GM21423 (cell line): ENCODE results near the gene OBP2B.
"Not testable (repeated sequence)": the region's sequence is repeated elsewhere in the genome, so short reads cannot be mapped to it uniquely, and the experiment has no call there.

ENCODE experiments used
- ATAC-seq: cut with Tn5 transposase; IDR thresholded peaks from one replicate; pipeline ENCODE4 v1.9.1; 2021; ENCODE audit warnings: mild to moderate bottlenecking, moderate library complexity; ENCODE audit not compliant: unreplicated experiment

Gene OBP2B

GRCh38 chr9:133169687-133170086 lies 39.4 kb downstream of the OBP2B start:
- ATAC-seq = not testable (repeated sequence)

GRCh38 chr9:133169102-133169501 lies 39.9 kb downstream of the OBP2B start:
- no peak for ATAC-seq

- no peak for ATAC-seq
Measured at GRCh38 chr9:133168432-133168831, 40.6 kb downstream of the OBP2B start.

- ATAC-seq = no peak
Measured at GRCh38 chr9:133167769-133168168, 41.3 kb downstream of the OBP2B start.

DNA sequence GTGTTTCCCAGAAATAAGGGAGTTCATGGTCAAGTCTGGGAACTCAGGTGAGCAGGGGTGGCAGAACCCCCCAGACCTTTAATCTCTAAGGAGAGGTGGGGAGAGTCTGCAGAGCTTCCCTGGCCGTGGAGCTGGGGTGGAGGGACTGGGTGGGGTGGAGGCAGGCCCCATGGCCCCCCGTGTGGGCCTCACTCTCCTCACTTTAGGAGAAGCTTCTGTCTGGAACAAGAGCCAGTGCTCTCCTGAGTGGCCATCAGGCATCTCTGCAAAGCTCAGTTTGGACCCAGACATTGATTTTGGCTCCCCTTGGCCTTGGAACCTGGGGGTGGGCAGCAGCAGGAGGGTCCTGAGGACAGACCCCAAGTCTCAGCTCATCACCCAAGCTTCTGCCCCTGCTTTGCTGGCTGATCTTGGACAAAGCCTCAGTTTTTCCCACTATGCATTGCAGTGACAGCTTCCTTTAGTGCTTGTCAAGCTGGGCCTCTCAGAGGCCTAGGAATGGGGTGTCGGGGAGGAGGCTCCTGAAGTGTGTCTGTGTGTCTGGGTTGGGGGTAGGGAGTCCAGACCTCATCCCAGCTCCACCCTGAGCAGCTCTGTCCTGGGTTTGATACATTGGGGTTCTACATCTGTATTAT lies 41.8 kb downstream of the OBP2B start:
- ATAC-seq = no peak

- no peak for ATAC-seq
Measured at GRCh38 chr9:133166392-133166791, 42.7 kb downstream of the OBP2B start.

DNA sequence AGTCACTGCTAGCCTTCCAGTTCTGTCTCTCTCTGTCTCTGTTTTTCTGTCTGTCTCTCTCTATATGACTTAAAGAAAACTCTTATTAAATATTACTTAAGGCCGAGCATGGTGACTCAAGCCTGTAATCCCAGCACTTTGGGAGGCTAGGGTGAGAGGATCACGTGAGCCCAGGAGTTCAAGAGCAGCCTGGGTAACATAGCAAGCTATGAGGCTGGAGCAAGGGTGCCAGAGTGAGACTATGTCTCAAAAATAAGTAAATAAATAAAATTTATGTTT lies 43.7 kb downstream of the OBP2B start:
- ATAC-seq = no peak

- no peak for ATAC-seq
Measured at GRCh38 chr9:133164191-133164590, 44.9 kb downstream of the OBP2B start.

DNA sequence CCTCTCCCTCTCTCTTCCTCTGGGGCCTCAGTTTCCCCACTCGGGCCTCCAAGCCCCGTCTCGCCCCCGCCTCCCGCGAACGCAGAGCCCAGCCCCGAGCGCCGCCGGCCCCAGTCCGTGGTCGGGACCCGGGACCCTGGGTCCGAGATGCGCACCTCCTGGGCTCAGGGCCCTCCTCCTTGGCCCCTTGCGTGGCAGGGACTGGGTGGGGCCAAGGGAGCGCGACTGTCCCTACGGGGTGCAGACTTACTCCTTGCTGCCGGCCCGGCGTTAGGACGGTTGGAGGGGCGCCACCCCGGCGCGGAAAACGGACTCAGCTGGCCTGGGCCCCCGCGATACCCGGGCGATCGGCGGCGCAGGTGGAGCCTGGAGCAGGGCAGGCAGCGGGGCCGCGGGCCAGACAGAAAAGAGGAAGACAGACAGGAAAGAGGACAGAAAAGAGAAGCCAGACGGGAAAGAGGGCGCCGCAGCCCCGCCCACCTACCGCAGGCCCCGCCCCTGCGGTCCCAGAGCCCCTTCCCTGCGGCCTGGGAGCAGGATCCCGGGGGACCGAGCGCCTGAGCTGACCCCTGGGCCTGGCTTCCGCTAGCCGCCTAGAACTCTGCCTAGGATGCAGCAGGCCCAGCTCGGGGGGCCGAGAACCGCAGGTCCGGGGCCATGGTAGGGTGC lies 45.4 kb downstream of the OBP2B start, which contains the start of gene GBGT1:
TSS of gene GBGT1 (minus strand) at position 411 of the 669 bp plus-strand sequence. CDS start 1,502 bp downstream, outside the sequence.
- peak; percentile 57 for ATAC-seq

DNA sequence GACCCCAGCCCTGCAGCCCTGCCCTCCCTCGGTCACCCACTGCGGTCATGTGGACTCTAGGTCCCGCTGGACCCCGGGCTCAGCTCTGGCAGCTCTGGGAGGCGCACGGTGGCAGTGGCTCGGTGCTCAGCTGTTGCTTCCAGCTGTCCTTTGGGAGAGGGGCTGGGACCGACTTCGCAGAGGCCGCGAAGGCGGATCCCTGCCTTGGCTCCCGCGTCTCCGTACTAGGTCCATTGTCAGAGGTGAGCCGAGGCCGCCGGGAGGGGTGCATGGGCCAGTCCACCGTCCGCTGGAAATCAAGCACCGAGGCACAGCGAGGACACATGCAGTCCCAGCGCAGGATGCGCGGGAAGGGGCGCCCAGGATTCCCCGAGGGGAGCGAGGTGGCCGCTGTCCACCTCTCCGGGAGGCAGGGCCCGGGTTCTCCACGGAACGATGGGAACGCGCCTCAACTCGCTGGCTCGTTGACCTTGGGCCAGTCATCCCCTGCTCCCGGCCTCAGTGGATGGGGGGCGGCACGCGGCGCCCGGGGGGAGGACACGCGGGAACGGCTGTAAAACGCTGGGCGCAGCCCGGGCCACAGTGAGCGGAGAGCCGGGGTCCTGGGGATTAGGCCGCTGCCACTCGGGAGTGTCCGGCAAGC lies 46.1 kb downstream of the OBP2B start:
- ATAC-seq = no peak

- ATAC-seq = no peak
Measured at GRCh38 chr9:133161547-133161950, 47.5 kb downstream of the OBP2B start.

DNA sequence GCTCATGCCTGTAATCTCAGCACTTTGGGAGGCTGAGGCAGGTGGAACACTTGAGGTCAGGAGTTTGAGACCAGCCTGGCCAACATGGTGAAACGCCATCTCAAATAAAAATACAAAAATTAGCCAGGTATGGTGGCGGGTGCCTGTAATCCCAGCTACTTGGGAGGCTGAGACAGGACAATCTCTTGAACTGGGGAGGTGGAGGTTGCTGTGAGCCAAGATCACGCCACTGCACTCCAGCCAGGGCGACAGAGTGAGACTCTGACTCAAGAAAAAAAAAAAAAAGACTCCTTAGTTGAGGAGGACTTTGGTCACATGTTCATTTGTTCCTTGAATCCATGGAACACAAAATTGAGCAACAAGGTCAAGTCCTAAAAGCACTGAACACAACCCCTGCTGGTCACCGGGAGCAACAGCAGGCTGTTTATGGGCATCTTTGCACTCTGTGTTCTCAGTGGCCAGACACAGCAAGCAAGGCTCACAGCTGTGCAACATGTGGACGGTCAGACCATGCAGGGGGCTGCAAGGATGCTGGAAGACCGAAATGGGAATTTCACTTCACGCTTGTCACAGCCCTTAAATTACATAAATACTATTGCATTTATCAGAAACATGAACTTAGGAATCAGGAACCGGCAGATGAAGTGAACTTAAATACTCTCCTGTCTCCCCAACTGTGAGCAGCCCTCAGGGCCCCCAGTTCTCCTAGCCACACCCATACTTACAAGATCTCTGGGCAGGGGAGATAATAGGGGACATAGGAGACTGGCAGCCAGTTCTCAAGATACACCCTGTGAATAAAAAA lies 48.1 kb downstream of the OBP2B start:
- ATAC-seq = no peak

- ATAC-seq = no peak
Measured at GRCh38 chr9:133158695-133159094, 50.4 kb downstream of the OBP2B start.
